HUES48 (cell line): Measurements from ENCODE around the gene CNTNAP2.

ENCODE experiments used
- H3K27ac ChIP-seq: one replicate; pipeline ENCODE4 v1.7.0; 2013; ENCODE audit warnings: low read depth, low read length, inconsistent platforms
- H3K27me3 ChIP-seq: 2 replicates; pipeline ENCODE4 v1.6.1; 2013; ENCODE audit warnings: mild to moderate bottlenecking, low read length; ENCODE audit not compliant: control insufficient read depth, insufficient read depth
- H3K36me3 ChIP-seq: 2 replicates; pipeline ENCODE4 v1.6.1; 2013; ENCODE audit warnings: low read length; ENCODE audit not compliant: control insufficient read depth, insufficient read depth
- H3K4me1 ChIP-seq: 2 replicates; pipeline ENCODE4 v1.6.1; 2013; ENCODE audit warnings: mild to moderate bottlenecking, low read length; ENCODE audit not compliant: control insufficient read depth, insufficient read depth
- H3K4me3 ChIP-seq: 2 replicates; pipeline ENCODE4 v1.5.1; 2013; ENCODE audit warnings: mild to moderate bottlenecking, low read depth, low read length
- H3K9ac ChIP-seq: 2 replicates; pipeline ENCODE4 v1.6.1; 2013; ENCODE audit warnings: mild to moderate bottlenecking, low read depth, low read length, moderate library complexity
- H3K9me3 ChIP-seq: 2 replicates; pipeline ENCODE4 v1.6.1; 2013; ENCODE audit warnings: low read length; ENCODE audit not compliant: control insufficient read depth, insufficient read depth

CNTNAP2 gene

GRCh38 chr7:146709451-146710027, 592.9 kb downstream of the CNTNAP2 start:
- H3K9me3 ChIP-seq, result no peaks in the 10 kb centered on the region
- no peak overlapping the region for H3K4me3 ChIP-seq
- no peak overlapping the region for H3K27ac ChIP-seq
- no peaks in the 10 kb centered on the region for H3K36me3 ChIP-seq
- no peak overlapping the region for H3K9ac ChIP-seq
- no peaks in the 10 kb centered on the region for H3K4me1 ChIP-seq
- no peaks in the 10 kb centered on the region for H3K27me3 ChIP-seq

GRCh38 chr7:146713205-146713604, 596.6 kb downstream of the CNTNAP2 start:
- Histone ChIP-seq H3K9me3 (no peaks in the 10 kb centered on the region), H3K9ac (no peak overlapping the region), H3K27ac (no peak overlapping the region), H3K4me1 (no peaks in the 10 kb centered on the region), H3K4me3 (no peak overlapping the region), H3K36me3 (no peaks in the 10 kb centered on the region), H3K27me3 (no peaks in the 10 kb centered on the region)

- Histone ChIP-seq H3K9me3 (no peaks in the 10 kb centered on the region), H3K27me3 (no peaks in the 10 kb centered on the region), H3K27ac (no peak overlapping the region), H3K36me3 (no peaks in the 10 kb centered on the region), H3K4me1 (no peaks in the 10 kb centered on the region), H3K9ac (no peak overlapping the region), H3K4me3 (no peak overlapping the region)
These were observed 597.3 kb downstream of the CNTNAP2 start for GRCh38 chr7:146713934-146714333.

- Histone ChIP-seq H3K27me3 (no peaks in the 10 kb centered on the region), H3K4me1 (peaks cover 6% of the 10 kb centered on the region; the same call in 1 of the 2 replicates), H3K27ac (no peak overlapping the region), H3K9me3 (no peaks in the 10 kb centered on the region), H3K9ac (no peak overlapping the region), H3K36me3 (no peaks in the 10 kb centered on the region), H3K4me3 (no peak overlapping the region)
These were observed 603.6 kb downstream of the CNTNAP2 start for GRCh38 chr7:146720195-146720594.

GRCh38 chr7:146722986-146723385, 606.4 kb downstream of the CNTNAP2 start:
- Histone ChIP-seq H3K4me1 (peaks cover 6% of the 10 kb centered on the region; the same call in 1 of the 2 replicates), H3K27me3 (no peaks in the 10 kb centered on the region), H3K9me3 (no peaks in the 10 kb centered on the region), H3K4me3 (no peak overlapping the region), H3K9ac (no peak overlapping the region), H3K27ac (no peak overlapping the region), H3K36me3 (no peaks in the 10 kb centered on the region)

GRCh38 chr7:146725520-146725919, 608.9 kb downstream of the CNTNAP2 start:
- Histone ChIP-seq H3K4me1 (peaks cover under 1% of the 10 kb centered on the region; the same call in 1 of the 2 replicates), H3K27ac (no peak overlapping the region), H3K36me3 (no peaks in the 10 kb centered on the region), H3K9me3 (no peaks in the 10 kb centered on the region), H3K4me3 (no peak overlapping the region), H3K27me3 (no peaks in the 10 kb centered on the region), H3K9ac (no peak overlapping the region)

GRCh38 chr7:146728141-146728540, 611.5 kb downstream of the CNTNAP2 start:
- H3K4me1 ChIP-seq, result no peaks in the 10 kb centered on the region
- H3K36me3 ChIP-seq, result no peaks in the 10 kb centered on the region
- no peak overlapping the region for H3K4me3 ChIP-seq
- H3K9ac ChIP-seq, result no peak overlapping the region
- H3K27ac ChIP-seq, result no peak overlapping the region
- no peaks in the 10 kb centered on the region for H3K9me3 ChIP-seq
- H3K27me3 ChIP-seq, result no peaks in the 10 kb centered on the region

- H3K9ac ChIP-seq, result no peak overlapping the region
These were observed 612.0 kb downstream of the CNTNAP2 start for GRCh38 chr7:146728611-146729010.

GRCh38 chr7:146731185-146731584, 614.6 kb downstream of the CNTNAP2 start:
- no peak overlapping the region for H3K4me3 ChIP-seq
- no peak overlapping the region for H3K27ac ChIP-seq
- H3K36me3 ChIP-seq, result no peaks in the 10 kb centered on the region
- no peak overlapping the region for H3K9ac ChIP-seq
- H3K27me3 ChIP-seq, result no peaks in the 10 kb centered on the region
- no peaks in the 10 kb centered on the region for H3K4me1 ChIP-seq
- H3K9me3 ChIP-seq, result no peaks in the 10 kb centered on the region

More at GRCh38 chr7:146728611-146729010, 612.0 kb downstream of the CNTNAP2 start:
- Histone ChIP-seq H3K9me3 (no peaks in the 10 kb centered on the region), H3K27ac (no peak overlapping the region), H3K27me3 (no peaks in the 10 kb centered on the region), H3K36me3 (no peaks in the 10 kb centered on the region), H3K4me1 (no peaks in the 10 kb centered on the region), H3K4me3 (no peak overlapping the region)

GRCh38 chr7:146735992-146736391, 619.4 kb downstream of the CNTNAP2 start:
- no peak overlapping the region for H3K9ac ChIP-seq
- no peaks in the 10 kb centered on the region for H3K9me3 ChIP-seq

GRCh38 chr7:146736446-146737190, 620.0 kb downstream of the CNTNAP2 start:
- Histone ChIP-seq H3K4me1 (no peaks in the 10 kb centered on the region), H3K4me3 (no peak overlapping the region), H3K9me3 (no peaks in the 10 kb centered on the region), H3K9ac (no peak overlapping the region), H3K27me3 (no peaks in the 10 kb centered on the region), H3K27ac (no peak overlapping the region), H3K36me3 (no peaks in the 10 kb centered on the region)

More at GRCh38 chr7:146735992-146736391, 619.4 kb downstream of the CNTNAP2 start:
- no peak overlapping the region for H3K4me3 ChIP-seq
- no peaks in the 10 kb centered on the region for H3K36me3 ChIP-seq
- no peaks in the 10 kb centered on the region for H3K4me1 ChIP-seq
- no peak overlapping the region for H3K27ac ChIP-seq
- H3K27me3 ChIP-seq, result no peaks in the 10 kb centered on the region
